Limb (tissue), 2 donors: ENCODE data around the gene HLF.
A peak's percentile ranks its signal among the peaks of the same experiment; 100 is the strongest.

ENCODE experiments used
- DNase-seq, 2 donors: peaks; one replicate each; pipeline ENCODE4 v3.0.0-alpha.2; 2016; ENCODE audit errors: extremely low spot score in 2 of 2

Gene HLF

GRCh38 chr17:55254375-55254774 is 10.4 kb upstream of the HLF start:
- DNase-seq, result no peak

DNA sequence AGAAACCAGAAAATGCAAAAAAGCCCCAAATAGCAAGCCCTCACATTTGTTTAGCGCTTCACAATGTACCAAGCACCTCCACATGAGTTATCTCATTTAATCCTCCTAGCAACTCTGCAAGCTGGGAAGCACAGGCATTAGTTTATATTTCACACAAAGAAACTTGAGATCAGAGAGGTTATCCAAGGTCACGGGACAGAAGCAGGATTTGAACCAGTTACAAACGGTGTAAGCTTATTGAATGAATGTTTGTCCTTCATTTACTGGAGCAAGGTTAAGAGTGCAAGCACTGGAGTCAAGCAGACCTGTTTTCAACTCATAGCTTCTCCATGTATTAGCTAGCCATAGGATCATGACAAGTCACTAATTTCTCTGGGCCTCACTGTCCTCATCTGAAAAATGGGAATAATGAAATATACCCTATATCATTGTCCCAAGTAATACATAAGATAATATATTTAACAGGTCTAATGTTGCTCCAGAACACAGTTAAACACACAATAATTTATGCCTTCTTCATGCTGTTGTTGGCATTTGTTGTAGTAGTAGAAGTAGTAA is 6.1 kb upstream of the HLF start:
- no peak for DNase-seq

DNA sequence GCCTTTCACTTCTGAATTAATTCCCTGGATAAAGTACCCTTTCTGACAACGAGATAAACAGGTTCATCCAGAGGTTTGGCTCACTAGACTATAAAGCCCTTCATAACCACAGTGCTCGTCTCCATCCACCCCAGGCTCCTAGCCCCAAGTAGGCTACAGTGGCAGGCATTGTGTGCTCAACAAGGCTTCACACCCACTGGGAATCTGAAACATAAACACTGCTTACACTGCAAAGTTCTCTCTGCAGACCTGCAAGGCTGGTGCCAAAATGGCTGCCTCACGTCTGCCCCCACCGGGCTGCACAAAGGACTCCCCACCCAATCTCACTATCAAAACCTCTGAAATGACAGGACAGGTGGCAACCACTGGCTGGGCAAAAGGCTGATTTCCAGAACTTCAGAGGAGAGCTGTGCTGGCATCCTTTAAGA is 5.1 kb upstream of the HLF start:
- no peak for DNase-seq

DNA sequence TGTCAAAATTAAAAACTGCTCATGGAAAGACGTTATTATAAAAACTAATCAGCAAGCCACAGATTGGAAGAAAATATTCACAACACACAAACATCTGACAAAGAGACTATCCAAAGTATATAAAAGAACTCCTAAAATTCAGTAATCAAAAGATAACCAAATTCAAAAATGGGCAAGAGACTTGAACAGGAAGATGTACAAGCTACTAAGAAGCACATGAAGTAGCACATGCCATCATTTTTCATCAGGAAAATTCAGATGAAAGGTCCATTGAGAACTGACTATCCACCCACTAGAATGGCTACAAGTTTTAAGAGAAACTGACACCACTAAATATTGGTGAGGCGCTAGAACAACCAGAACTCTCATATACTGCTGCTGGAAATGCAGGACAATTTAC is 3.4 kb upstream of the HLF start:
- no peak for DNase-seq

DNA sequence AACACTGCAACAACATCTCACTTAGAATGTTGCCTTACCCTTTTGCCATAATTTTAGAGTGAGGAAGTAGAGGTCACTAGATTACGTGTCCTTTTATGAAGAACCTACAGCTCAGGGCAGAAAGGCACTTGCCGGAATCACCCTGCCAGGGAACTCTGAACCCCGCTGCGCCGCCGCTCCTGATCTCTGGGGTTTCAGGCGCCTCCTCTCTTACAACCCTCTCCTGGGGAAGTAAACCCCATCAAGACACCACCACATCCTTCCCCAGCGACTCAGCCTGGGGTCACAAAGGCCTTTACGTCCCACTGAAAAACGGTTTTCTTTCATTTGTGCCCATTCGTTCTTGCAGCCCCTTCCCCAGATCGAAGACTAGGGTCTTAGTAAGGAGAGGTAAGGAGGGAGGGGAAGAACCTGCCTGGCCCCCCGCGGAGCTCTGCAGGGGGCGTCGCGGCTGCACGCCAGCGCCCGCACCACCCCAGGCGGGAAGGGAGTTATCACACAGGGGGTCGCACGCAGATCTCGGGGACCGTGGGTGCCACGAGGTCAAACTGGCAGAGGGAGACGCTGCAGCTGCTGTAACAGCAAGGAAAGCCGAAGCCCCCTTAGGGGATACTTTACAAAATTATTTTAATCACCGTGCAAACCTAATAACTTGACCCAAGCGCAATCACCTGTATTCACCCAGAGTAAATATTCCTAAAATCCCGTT is 1.0 kb upstream of the HLF start:
- DNase-seq, result no peak

- no peak for DNase-seq
Observed at GRCh38 chr17:55264278-55264644, 499 bp upstream of the HLF start.

DNA sequence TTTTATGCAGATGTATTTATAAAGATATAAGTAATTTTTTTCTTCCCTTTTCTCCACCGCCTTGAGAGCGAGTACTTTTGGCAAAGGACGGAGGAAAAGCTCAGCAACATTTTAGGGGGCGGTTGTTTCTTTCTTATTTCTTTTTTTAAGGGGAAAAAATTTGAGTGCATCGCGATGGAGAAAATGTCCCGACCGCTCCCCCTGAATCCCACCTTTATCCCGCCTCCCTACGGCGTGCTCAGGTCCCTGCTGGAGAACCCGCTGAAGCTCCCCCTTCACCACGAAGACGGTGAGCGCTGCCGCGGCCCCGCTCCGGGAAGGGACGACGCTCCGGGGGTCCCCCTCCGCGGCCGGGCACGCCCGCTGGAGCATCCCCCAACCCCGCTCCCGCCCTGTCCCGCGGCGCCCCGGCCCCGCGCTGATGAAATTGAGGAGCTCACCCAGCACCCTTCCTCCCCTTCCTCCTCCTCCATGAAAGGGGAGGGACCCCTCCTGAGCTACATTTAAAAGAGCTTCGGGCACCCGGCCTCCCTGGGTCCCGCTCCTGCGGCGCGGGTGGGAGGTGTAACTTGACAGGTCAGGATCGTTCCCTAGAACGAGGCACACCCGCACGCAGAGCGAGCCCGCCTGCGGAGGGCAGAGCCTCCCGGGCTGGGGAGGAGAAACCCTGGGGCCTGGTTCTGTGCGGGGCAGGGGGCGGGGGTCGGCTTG is 706 bp downstream of the HLF start:
- peak in 1 of 2 donors; percentile 56 for DNase-seq

GRCh38 chr17:55266051-55266957 is 1.5 kb downstream of the HLF start:
- no peak for DNase-seq

DNA sequence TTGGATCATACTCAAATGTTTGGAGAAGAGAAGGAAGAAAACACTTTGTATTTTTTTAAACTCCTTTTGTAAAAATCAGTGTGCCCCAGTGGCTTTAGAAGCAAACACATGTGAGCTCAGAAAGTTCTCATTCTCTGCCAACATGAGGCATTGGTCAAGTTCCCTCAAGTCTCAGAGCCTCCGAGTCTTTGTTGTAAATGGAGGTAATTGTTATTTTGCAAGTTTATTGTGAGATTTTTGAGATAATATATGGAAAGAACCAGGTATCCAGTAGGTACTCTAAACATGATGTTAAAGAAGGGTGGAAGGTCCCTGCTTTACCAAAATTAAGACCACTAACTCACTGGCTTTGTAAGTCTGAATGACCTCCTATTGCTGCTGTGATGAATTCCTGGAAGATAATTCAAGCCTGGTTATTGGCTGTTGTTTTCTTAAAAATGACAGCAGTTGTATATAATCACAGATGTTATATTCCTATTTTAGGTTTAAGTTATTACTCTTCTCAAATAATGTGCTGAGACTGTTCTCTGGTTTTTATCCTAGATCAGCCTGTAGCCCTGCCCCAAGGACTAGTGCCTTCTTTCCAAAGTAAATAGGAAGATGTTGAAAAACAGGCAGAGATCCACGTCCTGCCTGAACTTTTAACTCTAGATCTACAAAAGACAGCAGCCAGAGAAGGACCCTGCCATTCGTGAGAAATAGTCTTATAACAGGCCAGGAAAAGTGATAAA is 2.4 kb downstream of the HLF start:
- DNase-seq, result no peak

DNA sequence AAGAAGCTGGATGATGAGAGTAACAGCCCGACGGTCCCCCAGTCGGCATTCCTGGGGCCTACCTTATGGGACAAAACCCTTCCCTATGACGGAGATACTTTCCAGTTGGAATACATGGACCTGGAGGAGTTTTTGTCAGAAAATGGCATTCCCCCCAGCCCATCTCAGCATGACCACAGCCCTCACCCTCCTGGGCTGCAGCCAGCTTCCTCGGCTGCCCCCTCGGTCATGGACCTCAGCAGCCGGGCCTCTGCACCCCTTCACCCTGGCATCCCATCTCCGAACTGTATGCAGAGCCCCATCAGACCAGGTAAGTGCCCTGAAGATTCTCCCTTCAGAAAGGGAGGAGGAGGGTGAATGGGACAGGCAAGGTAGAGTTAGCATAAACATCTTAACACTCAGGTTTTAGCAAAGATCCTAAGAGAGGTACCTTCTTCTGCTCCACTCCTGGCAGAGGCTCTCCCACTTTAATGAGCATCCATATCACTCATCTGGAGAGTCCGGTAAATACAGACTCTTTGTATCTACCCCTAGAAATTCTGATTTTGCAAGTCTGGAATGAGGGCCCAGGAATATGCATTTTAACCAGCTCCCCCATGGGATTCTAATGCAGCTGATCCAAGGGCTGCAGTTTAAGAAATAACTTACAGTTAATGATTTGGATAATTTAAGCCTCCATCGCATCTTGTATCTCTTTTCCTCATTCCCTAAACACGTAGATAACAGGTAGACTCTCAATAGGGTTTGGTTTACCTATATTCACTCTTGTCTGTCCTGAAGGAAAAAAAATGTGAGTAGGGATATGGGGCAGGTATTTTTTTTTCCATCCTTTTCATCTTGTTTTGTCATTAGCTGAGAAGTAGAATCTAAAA is 3.3 kb downstream of the HLF start:
- no peak for DNase-seq

GRCh38 chr17:55268649-55269480 is 4.1 kb downstream of the HLF start:
- DNase-seq, result no peak

DNA sequence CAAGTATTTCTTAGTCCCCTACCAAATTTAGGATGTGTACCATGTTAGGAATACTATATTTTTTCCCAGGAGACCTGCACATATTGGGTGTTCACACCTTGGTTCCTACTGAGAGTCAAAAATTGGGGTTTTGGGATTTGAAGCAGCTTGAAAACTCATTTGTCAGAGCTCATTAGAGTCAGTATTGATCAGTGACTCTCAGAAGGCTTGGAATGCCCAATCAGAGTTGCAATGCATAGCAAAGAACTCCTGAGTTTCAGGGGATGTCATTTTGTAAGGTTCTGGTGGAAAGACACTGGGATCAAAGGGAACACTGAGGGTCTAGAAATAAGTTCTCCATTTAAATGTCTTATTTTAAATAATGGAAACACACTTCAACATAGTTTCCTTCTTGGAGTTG is 5.1 kb downstream of the HLF start:
- DNase-seq, result no peak

- DNase-seq, result no peak
Observed at GRCh38 chr17:55271223-55271571, 6.4 kb downstream of the HLF start.

DNA sequence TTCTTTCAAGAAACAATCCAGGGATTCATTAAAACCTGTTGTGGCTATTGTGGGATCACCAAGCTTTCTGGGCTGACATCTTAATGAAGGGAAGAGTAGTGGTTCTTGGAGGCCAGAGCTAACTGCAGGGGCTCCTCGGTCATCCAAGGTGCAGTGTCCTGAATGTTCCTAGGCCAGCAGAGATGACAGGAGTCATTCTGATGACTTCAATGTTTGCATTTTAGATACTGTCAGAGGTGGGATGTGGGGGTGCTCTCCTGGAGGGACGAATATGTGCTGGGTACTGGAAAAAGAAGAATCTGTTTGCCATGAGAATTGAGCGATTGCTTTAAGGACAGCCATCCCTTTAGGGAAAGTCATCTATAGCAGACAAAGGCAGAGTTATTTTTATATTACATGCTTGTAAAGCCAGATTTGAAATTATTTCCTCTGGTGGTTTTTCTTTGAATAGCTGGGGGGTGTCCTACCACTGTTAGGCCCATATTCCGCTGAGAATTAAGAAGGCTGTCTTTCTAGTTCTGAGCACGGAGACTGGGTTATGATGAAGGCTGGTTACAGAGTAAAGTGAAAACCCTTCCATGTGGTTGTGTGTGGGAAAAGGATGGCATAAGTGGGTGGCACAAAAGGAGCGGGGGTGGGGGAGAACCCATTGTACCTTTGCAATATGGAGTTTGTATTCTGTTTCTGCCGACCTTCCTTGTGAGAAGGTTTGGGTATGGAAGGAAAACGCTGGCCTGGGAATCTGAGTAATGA is 7.4 kb downstream of the HLF start:
- DNase-seq, result no peak

DNA sequence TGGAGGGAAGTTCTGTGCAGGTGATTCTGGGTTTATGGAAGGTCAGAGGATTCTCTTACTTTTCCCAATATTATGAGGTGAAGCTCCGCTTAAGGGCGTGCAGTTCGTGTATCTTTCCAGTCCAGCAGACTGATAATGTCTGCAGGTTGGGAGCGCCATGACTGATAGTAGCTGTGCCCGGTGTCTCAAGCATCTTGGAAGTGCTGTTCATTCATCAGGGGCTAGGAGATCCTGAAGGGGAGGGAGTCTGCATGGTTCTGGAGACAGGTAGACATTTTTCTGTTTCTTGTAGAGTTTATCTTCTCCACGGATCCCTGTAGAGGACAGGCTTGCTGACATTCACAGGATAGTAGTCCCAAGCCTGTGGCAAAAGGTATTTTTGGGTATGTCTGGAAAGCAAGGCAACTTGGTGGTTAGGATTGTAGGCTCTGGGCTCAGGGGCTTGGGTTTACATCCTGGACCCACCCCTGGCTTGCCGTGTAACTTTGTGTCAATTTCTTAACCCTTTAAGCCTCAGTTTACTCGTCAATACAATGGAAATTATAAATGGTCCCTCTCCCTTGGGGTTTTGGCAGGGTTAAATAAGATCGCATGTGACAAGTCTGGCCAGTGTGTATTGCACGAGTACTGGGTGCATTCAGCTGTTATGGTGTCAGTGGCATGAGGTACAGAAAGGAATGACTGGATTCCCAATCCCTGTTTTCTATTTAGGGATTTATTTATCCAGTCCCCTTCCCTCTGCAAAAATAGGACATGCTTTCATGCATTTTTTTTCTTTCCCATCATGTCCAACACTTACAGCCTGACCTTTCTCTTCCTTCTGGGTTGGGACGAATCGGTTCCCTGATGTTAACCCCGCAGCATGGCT is 8.2 kb downstream of the HLF start:
- no peak for DNase-seq

DNA sequence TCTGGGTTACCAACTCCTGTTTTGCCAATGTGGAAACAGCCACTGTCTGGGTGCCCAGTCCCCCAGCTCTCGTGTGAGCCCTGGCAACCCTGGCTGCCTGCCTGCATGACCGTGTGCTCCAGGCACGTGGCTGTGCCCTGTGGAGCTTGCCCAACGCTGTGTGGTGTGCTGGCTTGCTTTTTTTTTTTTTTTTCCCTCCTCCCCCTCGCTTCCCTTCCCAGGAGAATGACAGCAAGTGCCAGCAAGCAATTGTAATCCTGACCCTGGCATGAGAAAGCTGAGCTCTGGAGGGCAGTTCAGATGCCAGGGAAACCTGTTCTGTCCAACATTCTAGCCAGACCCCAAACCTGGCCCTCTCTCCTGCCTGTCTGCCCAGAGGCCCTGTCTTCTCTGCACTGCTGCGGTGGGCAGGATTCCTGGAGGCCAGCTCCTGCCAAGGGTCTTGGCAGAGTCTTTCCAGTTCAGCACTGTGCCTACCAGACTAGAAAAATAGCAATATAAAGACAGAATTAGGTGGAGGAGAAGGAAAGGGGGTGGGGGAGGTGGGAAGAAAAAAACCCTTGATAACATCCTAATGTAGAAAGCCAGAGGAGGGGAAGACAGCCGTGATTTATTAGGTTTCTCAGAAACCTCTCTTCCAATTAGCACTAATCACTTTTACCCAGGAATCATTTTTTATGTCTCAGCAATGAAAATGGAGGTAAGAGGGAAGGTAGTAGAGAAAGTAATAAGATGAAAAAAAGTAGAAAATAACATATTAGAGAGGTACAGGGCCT is 9.0 kb downstream of the HLF start:
- peak in 1 of 2 donors; percentile 52 for DNase-seq
